PC-9 (cell line): Measurements from ENCODE around the gene MLEC. TPM values are rescaled to one million over a fixed set of nuclear protein-coding genes. Genes with fewer than 3 reads are reported as not detected.

Source experiments
- BruUV-seq: library from RNA; stranded (reverse); fragments of 400-500 nt; replicated peaks from 2 replicates; lab custom pipeline; 2021; lab: Mats Ljungman, UMichigan
- CTCF ChIA-PET: fragments of 300-600 bp; sonication (Branson Sonifier 250); formaldehyde crosslinking; loops from one replicate; lab custom pipeline; 2022; ENCODE audit warnings: antibody characterized with exemption; lab: Charles Lee
- POLR2A ChIA-PET: fragments of 300-600 bp; sonication (Branson Sonifier 250); formaldehyde crosslinking; loops from one replicate; lab custom pipeline; 2022; ENCODE audit warnings: antibody characterized with exemption; ENCODE audit not compliant: unreplicated experiment; lab: Charles Lee
- DNase-seq, 2 experiments: peaks; one replicate each; pipeline versions ENCODE4 v3.0.0 to v3.0.0-alpha.2; 2015 to 2022; ENCODE audit warnings: mixed read lengths in 1 of 2
- H2AFZ ChIP-seq: fragments of 200-600 bp; sonication (generic); 2 replicates; pipeline ENCODE4 v1.8.1; 2017; ENCODE audit warnings: antibody characterized with exemption
- H3F3A ChIP-seq: fragments of 200-600 bp; sonication (generic); 2 replicates; pipeline ENCODE4 v1.8.1; 2017; ENCODE audit warnings: antibody characterized with exemption, mild to moderate bottlenecking, low read depth; ENCODE audit not compliant: insufficient read depth
- H3K27ac ChIP-seq: fragments of 200-600 bp; sonication (generic); 2 replicates; pipeline ENCODE4 v1.6.1; 2016; ENCODE audit warnings: mixed run types
- H3K27me3 ChIP-seq: fragments of 200-600 bp; sonication (generic); 2 replicates; pipeline ENCODE4 v1.6.1; 2016; ENCODE audit warnings: low read depth, mixed run types; ENCODE audit not compliant: insufficient read depth
- H3K36me3 ChIP-seq: fragments of 200-600 bp; sonication (generic); 2 replicates; pipeline ENCODE4 v1.6.1; 2016; ENCODE audit warnings: low read depth, mixed run types
- H3K4me1 ChIP-seq: fragments of 200-600 bp; sonication (generic); replicated peaks from 2 replicates; pipeline ENCODE4 v1.6.1; 2016; ENCODE audit warnings: mixed run types; ENCODE audit not compliant: insufficient read depth
- H3K4me2 ChIP-seq: fragments of 200-600 bp; sonication (generic); 2 replicates; pipeline ENCODE4 v1.6.1; 2017; ENCODE audit warnings: mixed run types
- H3K4me3 ChIP-seq: fragments of 200-600 bp; sonication (generic); 2 replicates; pipeline ENCODE4 v1.6.1; 2016; ENCODE audit warnings: mixed run types
- H3K79me2 ChIP-seq: fragments of 200-600 bp; sonication (generic); 2 replicates; pipeline ENCODE4 v1.6.1; 2017; ENCODE audit warnings: low read depth, mixed run types
- H3K9me2 ChIP-seq: fragments of 200-600 bp; sonication (generic); 2 replicates; pipeline ENCODE4 v1.8.1; 2017; ENCODE audit warnings: mild to moderate bottlenecking; ENCODE audit not compliant: insufficient read depth
- H3K9me3 ChIP-seq: fragments of 200-600 bp; sonication (generic); 2 replicates; pipeline ENCODE4 v1.8.1; 2016; ENCODE audit warnings: low read depth; ENCODE audit not compliant: insufficient read depth
- H4K20me1 ChIP-seq: fragments of 200-600 bp; sonication (generic); 2 replicates; pipeline ENCODE4 v1.8.1; 2017; ENCODE audit not compliant: insufficient read depth
- EZH2 ChIP-seq: fragments of 200-600 bp; sonication (generic); IDR thresholded peaks from 2 replicates; pipeline ENCODE4 v1.8.0; 2017; ENCODE audit warnings: antibody characterized with exemption, low read depth
- intact Hi-C: fragments of 100-400 bp; cut with micrococcal nuclease; formaldehyde crosslinking; loops from one replicate; pipeline ENCODE4 v1.10.0; 2022; ENCODE audit not compliant: unreplicated experiment
- total RNA-seq: library from RNA; stranded (reverse); gene quantifications from 2 replicates; pipeline ENCODE4 v1.2.3, GENCODE V29; 2021
- TF ChIP-seq, protein P1 (sequence below): fragments of 200-600 bp; sonication (generic); conservative IDR thresholded peaks from 2 replicates; pipeline ENCODE4 v1.6.1; 2017; ENCODE audit warnings: mixed run types, antibody characterized with exemption, mild to moderate bottlenecking, moderate library complexity

MLEC gene
- total RNA-seq, 1 experiment from 2014 or later = 131 TPM

DNA sequence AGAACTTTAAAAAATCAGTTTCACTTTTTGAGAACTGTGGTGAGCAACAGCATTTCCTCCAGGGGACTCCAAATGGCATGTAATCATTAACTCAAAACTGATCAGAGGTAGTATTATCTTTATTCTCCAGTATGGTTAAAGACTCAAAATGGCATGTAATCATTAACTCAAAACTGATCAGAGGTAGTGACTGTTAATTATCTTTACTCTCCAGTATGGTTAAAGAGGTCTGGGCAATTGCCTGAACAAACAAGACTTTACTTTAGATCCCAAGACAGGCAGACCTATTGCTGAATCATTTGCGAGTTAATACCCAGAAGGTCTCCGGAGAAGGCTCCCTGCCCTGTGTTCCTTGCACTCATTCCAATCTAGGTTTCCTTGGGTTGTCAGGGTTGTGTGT lies 32.1 kb downstream of the MLEC start:
- DNase-seq = no peak
- H3F3A ChIP-seq = no peaks in the 10 kb centered on the region; the same call in 1 of the 2 replicates
- H3K4me2 ChIP-seq = no peak overlapping the region
- H3K36me3 ChIP-seq = peaks cover 11% of the 10 kb centered on the region; the same call in 1 of the 2 replicates
- no peaks in the 10 kb centered on the region for H3K9me3 ChIP-seq
- intact Hi-C loops = no loop called here
- H2AFZ ChIP-seq = no peak overlapping the region
- no TSS peak for BruUV-seq
- TF ChIP-seq, protein P1, sequence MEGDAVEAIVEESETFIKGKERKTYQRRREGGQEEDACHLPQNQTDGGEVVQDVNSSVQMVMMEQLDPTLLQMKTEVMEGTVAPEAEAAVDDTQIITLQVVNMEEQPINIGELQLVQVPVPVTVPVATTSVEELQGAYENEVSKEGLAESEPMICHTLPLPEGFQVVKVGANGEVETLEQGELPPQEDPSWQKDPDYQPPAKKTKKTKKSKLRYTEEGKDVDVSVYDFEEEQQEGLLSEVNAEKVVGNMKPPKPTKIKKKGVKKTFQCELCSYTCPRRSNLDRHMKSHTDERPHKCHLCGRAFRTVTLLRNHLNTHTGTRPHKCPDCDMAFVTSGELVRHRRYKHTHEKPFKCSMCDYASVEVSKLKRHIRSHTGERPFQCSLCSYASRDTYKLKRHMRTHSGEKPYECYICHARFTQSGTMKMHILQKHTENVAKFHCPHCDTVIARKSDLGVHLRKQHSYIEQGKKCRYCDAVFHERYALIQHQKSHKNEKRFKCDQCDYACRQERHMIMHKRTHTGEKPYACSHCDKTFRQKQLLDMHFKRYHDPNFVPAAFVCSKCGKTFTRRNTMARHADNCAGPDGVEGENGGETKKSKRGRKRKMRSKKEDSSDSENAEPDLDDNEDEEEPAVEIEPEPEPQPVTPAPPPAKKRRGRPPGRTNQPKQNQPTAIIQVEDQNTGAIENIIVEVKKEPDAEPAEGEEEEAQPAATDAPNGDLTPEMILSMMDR = no peak
- TF ChIP-seq EZH2 = no peak
- H3K27me3 ChIP-seq = no peaks in the 10 kb centered on the region
- no peaks in the 10 kb centered on the region for H4K20me1 ChIP-seq
- H3K4me3 ChIP-seq = no peak overlapping the region
- H3K79me2 ChIP-seq = no peaks in the 10 kb centered on the region
- H3K4me1 ChIP-seq = no peaks in the 10 kb centered on the region
- H3K9me2 ChIP-seq = no peaks in the 10 kb centered on the region
- CTCF ChIA-PET = no interaction called here
- POLR2A ChIA-PET = no interaction called here
- no peak overlapping the region for H3K27ac ChIP-seq

DNA sequence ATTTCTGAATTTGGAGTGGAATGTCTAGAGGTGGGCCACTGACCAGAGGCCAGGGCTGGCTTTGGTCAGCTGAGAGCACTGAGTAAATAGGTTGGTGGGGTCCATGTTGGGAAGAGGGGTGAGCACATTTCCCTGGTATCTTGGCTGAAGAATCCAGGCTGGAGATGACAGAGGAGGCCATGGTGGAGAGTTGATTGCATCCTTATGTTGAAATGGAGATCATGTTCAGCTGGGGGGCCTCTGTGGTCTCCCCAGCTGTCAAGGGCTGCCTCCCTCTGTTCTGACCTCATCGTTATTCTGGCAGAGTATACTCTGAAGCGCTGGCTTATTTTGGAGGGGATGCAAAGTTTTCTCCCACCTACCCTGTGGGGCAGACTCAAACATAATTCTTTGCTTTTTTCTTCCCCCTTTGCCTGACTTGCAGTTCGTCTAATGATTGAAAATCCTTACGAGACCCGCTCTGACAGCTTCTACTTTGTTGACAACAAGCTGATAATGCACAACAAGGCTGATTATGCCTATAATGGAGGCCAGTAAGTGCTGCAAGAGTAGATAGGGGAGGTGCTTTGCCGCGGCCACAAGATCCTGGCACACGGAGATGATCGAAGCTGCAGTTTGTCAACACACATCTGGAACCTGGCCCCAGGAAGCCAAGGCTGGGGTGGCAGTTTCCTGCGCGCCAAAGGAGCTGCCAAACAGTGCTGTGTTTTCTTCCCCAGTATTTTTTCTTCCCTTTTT lies 32.7 kb downstream of the MLEC start:
- TF ChIP-seq, protein P1 = no peak
- no peak for TF ChIP-seq EZH2
- no peak overlapping the region for H3K4me2 ChIP-seq
- no peaks in the 10 kb centered on the region for H4K20me1 ChIP-seq
- no peak for DNase-seq
- no peak overlapping the region for H3K4me3 ChIP-seq
- BruUV-seq = no TSS peak
- H3K9me2 ChIP-seq = no peaks in the 10 kb centered on the region
- no peaks in the 10 kb centered on the region for H3K27me3 ChIP-seq
- peaks cover 11% of the 10 kb centered on the region; the same call in 1 of the 2 replicates for H3K36me3 ChIP-seq
- H3K4me1 ChIP-seq = no peaks in the 10 kb centered on the region
- intact Hi-C loops = no loop called here
- ChIA-PET POLR2A (no interaction called here), CTCF (interaction anchor here (0.6 kb wide), 1 partner anchor 133 kb away, joined by 3 read pairs; no protein-coding TSS in a partner anchor)
- no peaks in the 10 kb centered on the region for H3K79me2 ChIP-seq
- H3F3A ChIP-seq = peaks cover 5% of the 10 kb centered on the region; the same call in 1 of the 2 replicates
- no peak overlapping the region for H2AFZ ChIP-seq
- H3K9me3 ChIP-seq = no peaks in the 10 kb centered on the region
- H3K27ac ChIP-seq = no peak overlapping the region

DNA sequence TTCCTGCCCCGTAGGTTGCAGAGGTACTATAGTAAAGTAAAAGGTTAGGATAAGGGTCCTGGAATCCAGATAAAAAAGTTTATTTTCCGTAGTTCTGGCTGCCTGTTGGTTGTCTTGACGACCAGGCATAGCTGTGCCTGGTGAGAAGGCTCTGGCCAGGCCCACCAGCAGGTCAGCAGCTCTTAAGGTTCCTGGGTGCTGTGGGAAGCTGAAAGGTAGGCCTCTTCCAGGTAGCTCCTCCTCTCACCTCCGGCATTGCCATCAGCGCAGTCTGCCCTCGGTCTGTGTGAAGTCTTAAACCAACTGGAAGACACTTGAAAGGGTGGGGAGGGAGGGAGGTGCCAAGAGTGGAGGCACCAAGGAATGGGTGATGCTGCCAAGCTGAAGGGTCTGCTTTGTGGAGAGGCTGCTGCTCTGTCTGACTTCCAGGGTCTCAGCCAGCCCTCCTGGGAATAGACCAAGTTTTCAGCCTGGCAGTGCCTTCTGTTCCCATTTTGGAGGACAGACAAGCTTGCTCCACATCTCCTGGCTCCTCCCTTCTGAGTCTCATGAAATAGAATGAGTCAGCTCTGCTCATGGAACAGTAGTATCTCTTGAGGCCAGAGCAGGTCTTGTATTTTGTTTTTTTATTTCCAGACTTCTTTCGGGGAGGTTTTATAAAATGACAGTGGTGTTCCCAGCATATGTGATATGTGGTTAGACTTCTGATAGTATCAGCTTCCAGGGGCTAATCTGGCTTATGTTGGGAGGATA lies 33.5 kb downstream of the MLEC start:
- intact Hi-C loops = no loop called here
- TF ChIP-seq, protein P1 = no peak
- TF ChIP-seq EZH2 = no peak
- Histone ChIP-seq H3K36me3 (peaks cover 11% of the 10 kb centered on the region; the same call in 1 of the 2 replicates), H3K79me2 (no peaks in the 10 kb centered on the region), H3K4me2 (no peak overlapping the region), H3F3A (peaks cover 11% of the 10 kb centered on the region; the same call in 1 of the 2 replicates), H3K9me3 (no peaks in the 10 kb centered on the region), H3K27ac (no peak overlapping the region), H3K4me1 (no peaks in the 10 kb centered on the region; the same call in 1 of the 2 replicates), H3K27me3 (no peaks in the 10 kb centered on the region), H3K9me2 (no peaks in the 10 kb centered on the region), H3K4me3 (no peak overlapping the region), H2AFZ (no peak overlapping the region), H4K20me1 (no peaks in the 10 kb centered on the region)
- DNase-seq = no peak
- ChIA-PET CTCF (interaction anchor here (0.6 to 0.9 kb wide), 2 partner anchors 9 to 133 kb away, joined by 3 read pairs; no protein-coding TSS in a partner anchor), POLR2A (no interaction called here)
- BruUV-seq = no TSS peak
